Activated naive CD4-positive, alpha-beta T cell treated with anti-CD3 and anti-CD28 coated beads, Interleukin-2, amount 10 ng/mL, durations not matched to agents 7 days and 5 days (primary cell): ENCODE results near the gene ARFGEF2.
A peak's percentile ranks its signal among the peaks of the same experiment; 100 is the strongest.
"Not testable (repeated sequence)": the region's sequence is repeated elsewhere in the genome, so short reads cannot be mapped to it uniquely, and the experiment has no call there.

ENCODE experiments used
- CTCF ChIA-PET: fragments of 350-600 bp; sonication (Branson Sonifier 250); formaldehyde crosslinking; loops from one replicate; lab custom pipeline; 2021; ENCODE audit warnings: antibody characterized with exemption; lab: Charles Lee
- DNase-seq: peaks from one replicate; pipeline ENCODE4 v3.0.0-alpha.2; 2020
- H3K27ac Mint-ChIP-seq: one replicate; pipeline ENCODE4 v1.8.0; 2021; ENCODE audit warnings: mild to moderate bottlenecking, moderate library complexity, mixed read lengths
- H3K27me3 Mint-ChIP-seq: one replicate; pipeline ENCODE4 v1.8.0; 2021; ENCODE audit warnings: mild to moderate bottlenecking, mixed read lengths
- H3K36me3 Mint-ChIP-seq: one replicate; pipeline ENCODE4 v1.8.0; 2021; ENCODE audit warnings: mixed read lengths
- H3K4me1 Mint-ChIP-seq: one replicate; pipeline ENCODE4 v1.8.0; 2021; ENCODE audit warnings: mixed read lengths
- H3K4me3 Mint-ChIP-seq: one replicate; pipeline ENCODE4 v1.8.0; 2021; ENCODE audit warnings: mild to moderate bottlenecking, moderate library complexity, mixed read lengths
- H3K9me3 Mint-ChIP-seq: one replicate; pipeline ENCODE4 v1.8.0; 2021; ENCODE audit warnings: mixed read lengths

ARFGEF2 gene

GRCh38 chr20:49043000-49043399, 121.5 kb downstream of the ARFGEF2 start:
- no peak for DNase-seq
- CTCF ChIA-PET, result no interaction called here
- H3K27ac Mint-ChIP-seq, result no peak overlapping the region

DNA sequence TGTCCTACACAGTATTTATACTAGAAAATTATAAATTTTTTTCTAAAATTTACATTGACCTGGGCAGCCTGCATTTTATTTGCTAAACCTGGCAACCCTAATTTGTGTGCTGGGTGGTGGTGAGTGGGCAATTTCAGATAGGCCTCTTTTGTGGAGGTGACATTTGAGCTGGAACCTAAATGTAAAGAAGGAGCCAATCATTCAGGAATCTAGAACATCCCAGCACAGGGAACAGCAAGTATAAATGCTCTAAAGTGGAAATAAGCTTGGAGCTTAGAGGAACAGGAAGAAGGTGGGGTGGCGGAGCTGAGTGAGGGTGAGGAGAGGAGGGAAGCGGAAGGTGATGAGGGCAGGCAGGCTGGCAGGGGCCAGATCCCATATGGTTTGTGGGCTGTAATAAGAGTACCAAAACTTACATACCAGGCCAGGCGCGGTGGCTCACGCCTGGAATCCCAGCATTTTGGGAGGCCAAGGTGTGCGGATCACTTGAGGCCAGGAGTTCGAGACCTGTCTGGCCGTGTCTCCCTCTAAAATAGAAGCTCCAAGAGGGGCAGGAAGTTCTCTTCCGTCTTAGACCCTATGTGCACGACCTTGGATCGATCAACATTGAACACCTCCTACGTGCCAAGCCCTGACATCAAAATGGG, 124.1 kb downstream of the ARFGEF2 start:
- peak; percentile 57 for DNase-seq
- Mint-ChIP-seq H3K27ac (peak overlapping the region; percentile 98), H3K36me3 (peaks cover 23% of the 10 kb centered on the region), H3K4me3 (peak overlapping the region; percentile 99), H3K4me1 (peaks cover 39% of the 10 kb centered on the region), H3K9me3 (no peaks in the 10 kb centered on the region), H3K27me3 (peaks cover 4% of the 10 kb centered on the region)
- CTCF ChIA-PET, result interaction anchor here (0.5 to 1.3 kb wide), 2 partner anchors 28 to 425 kb away, joined by 3 read pairs; no protein-coding TSS in a partner anchor

More at GRCh38 chr20:49043000-49043399, 121.5 kb downstream of the ARFGEF2 start:
- Mint-ChIP-seq H3K4me3 (no peak overlapping the region), H3K4me1 (peaks cover 32% of the 10 kb centered on the region), H3K9me3 (no peaks in the 10 kb centered on the region), H3K36me3 (peaks cover 9% of the 10 kb centered on the region), H3K27me3 (peaks cover 4% of the 10 kb centered on the region)

- Mint-ChIP-seq H3K4me1 (peaks cover 44% of the 10 kb centered on the region), H3K4me3 (peak within 1 kb of the TSS; percentile 99), H3K27ac (peak within 1 kb of the TSS; percentile 98), H3K36me3 (peaks cover 29% of the 10 kb centered on the region), H3K9me3 (no peaks in the 10 kb centered on the region), H3K27me3 (peaks cover 4% of the 10 kb centered on the region)
- CTCF ChIA-PET, result interaction anchor here (1.3 kb wide), 1 partner anchor 425 kb away, joined by 3 read pairs; no protein-coding TSS in a partner anchor
- DNase-seq, result peak; percentile 95
Observed at GRCh38 chr20:49046087-49046900, 124.8 kb downstream of the ARFGEF2 start, which contains the start of gene CSE1L. Gene CSE1L (plus strand): TSS chr20:49046312. CDS start chr20:49058464, 12,152 bp downstream.

DNA sequence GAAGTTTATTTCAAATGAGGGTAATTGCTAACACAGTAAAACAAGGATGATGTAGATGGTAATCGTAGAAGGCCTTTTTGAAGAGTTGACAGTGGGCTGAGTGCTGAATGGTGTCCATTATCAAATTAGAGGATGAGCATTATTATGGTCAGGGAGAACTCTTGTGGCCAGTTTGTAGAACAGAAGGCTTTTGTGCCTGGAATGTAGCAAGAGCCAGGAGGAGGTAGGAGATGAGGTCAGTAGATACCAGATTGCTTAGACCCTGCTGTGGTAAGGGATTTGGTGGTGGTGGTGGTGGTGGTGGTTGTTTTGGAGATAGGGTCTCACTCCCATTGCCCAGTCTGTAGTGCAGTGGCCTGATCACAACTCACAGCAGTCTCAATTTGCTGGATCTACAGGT, 130.8 kb downstream of the ARFGEF2 start:
- Mint-ChIP-seq H3K4me1 (peaks cover 46% of the 10 kb centered on the region), H3K27me3 (no peaks in the 10 kb centered on the region), H3K27ac (peak overlapping the region; percentile 2), H3K9me3 (no peaks in the 10 kb centered on the region), H3K4me3 (no peak overlapping the region), H3K36me3 (peaks cover 47% of the 10 kb centered on the region)
- CTCF ChIA-PET, result no interaction called here
- DNase-seq, result no peak

DNA sequence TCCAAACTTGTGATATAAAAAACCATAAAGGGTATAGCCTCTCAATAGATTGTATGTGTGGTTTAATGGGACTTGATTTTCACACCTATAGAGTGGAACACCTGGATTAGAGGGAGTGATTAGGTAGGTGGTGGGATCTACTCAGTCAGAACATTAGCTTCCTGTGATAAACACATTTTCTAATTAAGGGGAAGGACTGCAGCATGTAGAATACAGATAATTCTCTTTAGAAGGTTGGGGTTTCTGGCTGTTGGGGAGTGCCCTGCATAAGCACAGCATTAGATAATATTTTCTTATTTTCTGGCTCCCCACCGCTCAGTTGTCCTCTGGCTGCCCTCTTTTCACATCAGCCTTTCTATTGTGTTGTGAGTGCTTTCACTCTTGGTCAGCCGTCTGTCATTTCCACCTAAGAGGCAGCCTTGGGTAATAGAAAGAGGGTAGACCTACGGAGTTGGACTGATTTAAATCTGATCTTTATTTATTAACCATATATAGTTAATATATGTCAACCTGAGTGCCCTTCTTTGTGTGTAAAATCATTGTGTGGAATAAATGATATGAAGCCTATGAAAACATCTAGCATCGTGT, 132.6 kb downstream of the ARFGEF2 start:
- CTCF ChIA-PET, result interaction anchor here (0.7 kb wide), 1 partner anchor 104 kb away, joined by 3 read pairs; no protein-coding TSS in a partner anchor
- H3K27me3 Mint-ChIP-seq, result no peaks in the 10 kb centered on the region
- peaks cover 30% of the 10 kb centered on the region for H3K4me1 Mint-ChIP-seq
- peaks cover 39% of the 10 kb centered on the region for H3K36me3 Mint-ChIP-seq
- DNase-seq, result no peak
- no peak overlapping the region for H3K4me3 Mint-ChIP-seq
- no peaks in the 10 kb centered on the region for H3K9me3 Mint-ChIP-seq
- H3K27ac Mint-ChIP-seq, result peak overlapping the region; percentile 42

- CTCF ChIA-PET, result interaction anchor here (1.4 kb wide), 1 partner anchor 9 kb away, joined by 4 read pairs; no protein-coding TSS in a partner anchor
- DNase-seq, result no peak
- H3K4me3 Mint-ChIP-seq, result no peak overlapping the region
- H3K4me1 Mint-ChIP-seq, result no peaks in the 10 kb centered on the region
- no peaks in the 10 kb centered on the region for H3K27me3 Mint-ChIP-seq
- H3K36me3 Mint-ChIP-seq, result peaks cover 36% of the 10 kb centered on the region
- H3K9me3 Mint-ChIP-seq, result no peaks in the 10 kb centered on the region
- H3K27ac Mint-ChIP-seq, result no peak overlapping the region
Observed at GRCh38 chr20:49063279-49063678, 141.8 kb downstream of the ARFGEF2 start.

- Mint-ChIP-seq H3K4me3 (no peak overlapping the region), H3K27ac (no peak overlapping the region), H3K36me3 (peaks cover 45% of the 10 kb centered on the region), H3K27me3 (no peaks in the 10 kb centered on the region), H3K9me3 (no peaks in the 10 kb centered on the region), H3K4me1 (no peaks in the 10 kb centered on the region)
- CTCF ChIA-PET, result no interaction called here
- DNase-seq, result no peak
Observed at GRCh38 chr20:49074521-49074920, 153.0 kb downstream of the ARFGEF2 start.

DNA sequence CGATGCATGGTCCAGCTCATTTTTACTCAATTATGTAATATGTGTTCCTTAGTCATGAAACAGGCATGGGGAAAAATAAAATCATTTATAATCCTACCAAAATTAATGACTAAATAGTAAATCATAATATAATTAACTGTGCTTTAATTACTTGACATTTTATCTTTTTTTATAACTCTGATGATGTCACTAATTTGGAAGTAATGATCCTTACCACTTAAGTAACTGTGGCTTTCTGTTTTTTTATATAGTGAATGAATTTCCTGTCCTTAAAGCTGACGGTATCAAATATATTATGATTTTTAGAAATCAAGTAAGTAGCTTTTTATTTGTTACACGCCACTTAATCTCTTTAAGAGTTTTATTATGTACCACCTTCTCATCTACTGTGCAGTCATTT, 156.8 kb downstream of the ARFGEF2 start:
- DNase-seq, result no peak
- Mint-ChIP-seq H3K36me3 (peaks cover 44% of the 10 kb centered on the region), H3K4me3 (no peak overlapping the region), H3K27me3 (no peaks in the 10 kb centered on the region), H3K9me3 (no peaks in the 10 kb centered on the region), H3K27ac (no peak overlapping the region), H3K4me1 (no peaks in the 10 kb centered on the region)
- CTCF ChIA-PET, result interaction anchor here (0.6 kb wide), 1 partner anchor 141 kb away, joined by 3 read pairs; no protein-coding TSS in a partner anchor

DNA sequence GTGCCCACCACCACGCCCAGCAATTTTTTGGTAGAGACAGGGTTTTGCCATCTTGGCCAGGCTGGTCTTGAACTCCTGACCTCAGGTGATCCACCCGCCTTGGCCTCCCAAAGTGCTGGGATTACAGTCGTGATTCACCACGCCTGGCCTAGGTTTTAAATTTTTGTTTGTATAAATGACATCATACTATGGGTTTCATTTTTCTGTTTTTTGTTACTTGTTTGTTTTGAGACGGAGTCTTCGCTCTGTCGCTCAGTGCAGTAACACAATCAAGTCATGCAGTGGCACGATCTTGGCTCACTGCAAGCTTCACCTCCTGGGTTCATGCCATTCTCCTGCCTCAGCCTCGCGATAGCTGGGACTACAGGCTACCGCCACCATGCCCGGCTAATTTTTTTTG, 160.8 kb downstream of the ARFGEF2 start:
- peaks cover 47% of the 10 kb centered on the region for H3K36me3 Mint-ChIP-seq
- CTCF ChIA-PET, H3K27ac Mint-ChIP-seq, H3K27me3 Mint-ChIP-seq, H3K4me1 Mint-ChIP-seq, H3K9me3 Mint-ChIP-seq, H3K4me3 Mint-ChIP-seq, DNase-seq: not testable (repeated sequence)
